Coronary artery (tissue), 2 donors: ENCODE results near the gene USP6.
"Not testable (repeated sequence)": the region's sequence is repeated elsewhere in the genome, so short reads cannot be mapped to it uniquely, and the experiment has no call there.

Experiments used
- DNase-seq: peaks from one replicate; pipeline ENCODE4 v3.0.0-alpha.2; 2017; ENCODE audit warnings: low spot score
- H3K27ac ChIP-seq, 2 donors: fragments of 200-600 bp; sonication (generic); one replicate each; pipeline ENCODE4 v1.5.1; 2016 to 2019
- H3K4me3 ChIP-seq: fragments of 200-600 bp; sonication (generic); 2 replicates; pipeline ENCODE4 v1.5.1; 2016; ENCODE audit warnings: mild to moderate bottlenecking, moderate library complexity
- CTCF ChIP-seq: fragments of 200-600 bp; sonication (generic); IDR thresholded peaks from one replicate; pipeline ENCODE4 v1.5.1; 2019; ENCODE audit warnings: antibody characterized with exemption

Gene USP6

GRCh38 chr17:5138616-5139457 is 23.0 kb downstream of the USP6 start:
- TF ChIP-seq CTCF, result no peak
- H3K27ac ChIP-seq, result no peak overlapping the region
- DNase-seq, result peak; percentile 64
- no peak overlapping the region for H3K4me3 ChIP-seq

DNA sequence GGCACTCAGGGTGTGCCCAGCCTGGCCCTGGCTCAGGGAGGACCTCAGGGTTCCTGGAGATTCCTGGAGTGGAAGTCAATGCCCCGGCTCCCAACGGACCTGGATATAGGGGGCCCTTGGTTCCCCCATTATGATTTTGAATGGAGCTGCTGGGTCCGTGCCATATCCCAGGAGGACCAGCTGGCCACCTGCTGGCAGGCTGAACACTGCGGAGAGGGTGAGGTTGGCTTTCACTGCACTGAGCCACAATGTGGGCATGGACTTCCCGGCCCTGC is 23.6 kb downstream of the USP6 start:
- no peak for TF ChIP-seq CTCF
- no peak overlapping the region for H3K27ac ChIP-seq
- DNase-seq, result no peak
- no peak overlapping the region for H3K4me3 ChIP-seq

DNA sequence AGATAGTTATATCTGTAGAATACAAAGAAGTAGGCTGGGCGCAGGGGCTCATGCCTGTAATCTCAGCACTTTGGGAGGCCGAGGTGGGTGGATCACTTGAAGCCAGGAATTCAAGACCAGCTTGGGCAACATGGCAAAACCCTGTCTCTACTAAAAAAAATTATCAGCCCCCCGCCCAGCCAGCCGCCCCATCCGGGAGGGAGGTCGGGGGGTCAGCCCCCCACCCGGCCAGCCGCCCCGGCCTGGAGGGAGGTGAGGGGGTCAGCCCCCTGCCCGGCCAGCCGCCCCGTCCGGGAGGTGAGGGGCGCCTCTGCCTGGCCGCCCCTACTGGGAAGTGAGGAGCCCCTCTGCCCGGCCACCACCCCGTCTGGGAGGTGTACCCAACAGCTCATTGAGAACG is 27.0 kb downstream of the USP6 start:
- not testable (repeated sequence) for H3K27ac ChIP-seq, DNase-seq, H3K4me3 ChIP-seq

GRCh38 chr17:5146122-5146521 is 30.3 kb downstream of the USP6 start:
- H3K4me3 ChIP-seq, DNase-seq, H3K27ac ChIP-seq: not testable (repeated sequence)

DNA sequence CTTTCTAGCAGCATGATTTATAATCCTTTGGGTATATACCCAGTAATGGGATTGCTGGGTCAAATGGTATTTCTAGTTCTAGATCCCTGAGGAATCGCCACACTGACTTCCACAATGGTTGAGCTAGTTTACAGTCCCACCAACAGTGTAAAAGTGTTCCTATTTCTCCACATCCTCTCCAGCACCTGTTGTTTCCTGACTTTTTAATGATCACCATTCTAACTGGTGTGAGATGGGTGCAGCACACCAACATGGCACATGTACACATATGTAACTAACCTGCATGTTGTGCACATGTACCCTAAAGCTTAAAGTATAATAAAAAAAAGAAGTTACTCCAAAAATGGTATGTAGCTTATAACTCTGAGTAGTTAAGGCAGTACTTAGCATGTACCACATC is 44.9 kb downstream of the USP6 start:
- not testable (repeated sequence) for H3K4me3 ChIP-seq, DNase-seq, H3K27ac ChIP-seq

- DNase-seq, H3K4me3 ChIP-seq, H3K27ac ChIP-seq: not testable (repeated sequence)
Observed at GRCh38 chr17:5161793-5162192, 46.0 kb downstream of the USP6 start.

GRCh38 chr17:5164436-5164835 is 48.6 kb downstream of the USP6 start:
- DNase-seq, result no peak
- H3K27ac ChIP-seq, result no peak overlapping the region
- H3K4me3 ChIP-seq, result no peak overlapping the region
- TF ChIP-seq CTCF, result no peak

DNA sequence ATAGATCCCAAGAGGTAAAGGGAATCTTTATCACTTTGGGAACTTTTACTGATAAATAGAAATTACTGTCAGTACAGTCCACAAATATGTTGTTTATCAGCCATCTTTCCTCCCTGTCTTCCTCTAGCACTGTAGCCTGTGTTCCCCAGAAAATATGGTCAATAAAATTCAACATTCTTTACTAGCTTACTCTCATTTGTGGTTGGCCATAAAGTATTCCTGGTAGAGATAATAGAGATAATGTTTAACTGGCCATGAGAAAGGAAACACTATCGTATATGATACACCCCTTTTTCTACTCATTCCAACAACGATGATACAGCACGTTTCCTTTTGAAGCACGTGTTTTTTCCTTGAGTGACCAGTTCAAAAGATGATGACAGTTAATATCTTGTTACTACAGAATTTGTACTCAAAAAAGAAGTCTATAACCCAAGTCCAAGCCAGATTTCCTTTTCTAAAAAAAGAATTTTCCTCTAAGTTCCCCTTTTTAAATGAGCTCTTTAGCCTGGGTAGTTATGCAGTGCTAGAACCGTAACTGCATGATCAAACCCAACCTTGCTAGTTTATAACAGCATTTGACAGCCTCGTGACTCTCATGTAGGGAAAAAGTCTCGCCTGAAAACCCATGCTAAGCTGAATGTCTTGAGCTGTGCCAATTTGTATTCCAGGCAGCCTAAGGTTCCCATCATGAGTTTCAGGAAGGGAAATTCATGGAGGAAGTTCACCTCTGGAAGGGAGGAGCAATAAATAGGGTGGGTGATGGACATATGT is 50.1 kb downstream of the USP6 start:
- H3K4me3 ChIP-seq, DNase-seq, H3K27ac ChIP-seq: not testable (repeated sequence)

- DNase-seq, H3K4me3 ChIP-seq, H3K27ac ChIP-seq: not testable (repeated sequence)
Observed at GRCh38 chr17:5175027-5175426, 59.2 kb downstream of the USP6 start.

GRCh38 chr17:5179003-5179402 is 63.2 kb downstream of the USP6 start:
- no peak for DNase-seq
- Histone ChIP-seq H3K27ac (no peak overlapping the region), H3K4me3 (no peak overlapping the region)
- no peak for TF ChIP-seq CTCF
